HG03025 (cell line): ENCODE data around the gene PPP4R3A.
"Not testable (repeated sequence)": the region's sequence is repeated elsewhere in the genome, so short reads cannot be mapped to it uniquely, and the experiment has no call there.

ENCODE experiments used
- ATAC-seq: cut with Tn5 transposase; IDR thresholded peaks from one replicate; pipeline ENCODE4 v1.9.1; 2021; ENCODE audit warnings: mild to moderate bottlenecking, moderate library complexity; ENCODE audit not compliant: unreplicated experiment, low FRiP score

Gene PPP4R3A

GRCh38 chr14:91412939-91413338 lies 97.2 kb downstream of the PPP4R3A start:
- ATAC-seq, result no peak

- no peak for ATAC-seq
These were observed 99.2 kb downstream of the PPP4R3A start for GRCh38 chr14:91410771-91411536.

GRCh38 chr14:91409928-91410718 lies 100.0 kb downstream of the PPP4R3A start:
- no peak for ATAC-seq

- ATAC-seq, result not testable (repeated sequence)
These were observed 100.9 kb downstream of the PPP4R3A start for GRCh38 chr14:91409240-91409639.
